ENCODE data around the gene STRBP. TPM values are rescaled to one million over a fixed set of nuclear protein-coding genes. Genes with fewer than 3 reads are reported as not detected.

Gene STRBP
- total and polyA plus RNA-seq, 2 of the 8 experiments (the other 6 are each of a cell fraction or from before 2014, with no cell fraction given), result 29.7 to 105 TPM

DNA sequence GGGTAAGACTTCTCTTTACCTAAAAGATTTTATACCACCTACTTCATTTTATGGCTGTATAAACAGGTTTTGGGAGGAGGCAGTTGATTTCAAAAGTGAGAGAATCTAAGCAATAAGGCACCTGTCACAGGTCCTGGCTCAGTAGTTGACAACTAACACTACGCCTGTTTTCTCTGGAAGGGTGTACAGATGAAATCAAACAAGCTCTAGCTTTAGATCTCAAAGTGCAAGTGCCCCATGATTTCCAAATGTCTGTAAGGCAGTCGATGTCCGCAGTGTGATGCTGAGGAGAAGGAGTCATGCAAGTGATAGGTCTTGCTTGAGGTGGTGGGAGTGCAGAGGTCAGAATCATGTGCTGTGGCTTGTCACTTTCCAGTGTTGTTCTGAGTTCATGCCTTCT lies 168.8 kb downstream of the STRBP start:
- no peak overlapping the region for H2AFZ ChIP-seq (ENCODE audit: low read length)
- H3K79me1 ChIP-seq (ENCODE audit: low read depth, low read length), result no peaks in the 10 kb centered on the region
- DNase-seq (ENCODE audit: low read depth in 1 of 2, low spot score in 2 of 2) (no peak), FAIRE-seq (no peak)
- no peak overlapping the region for H3K4me3 ChIP-seq (ENCODE audit: extremely low read depth in 1 of 4, insufficient read depth in 2 of 4, low read depth in 3 of 4, low read length in 4 of 4)
- H3K36me3 ChIP-seq (ENCODE audit: control insufficient read depth in 2 of 4, insufficient read depth in 4 of 4, low read length in 3 of 4), result peaks cover 8 to 67% (median 30%) of the 10 kb centered on the region in 4 experiments
- H3K4me1 ChIP-seq (replicated peaks in 1 of 4; ENCODE audit: control insufficient read depth in 3 of 4, insufficient read depth in 4 of 4, low read length in 3 of 4), result peaks cover 7 to 22% (median 13%) of the 10 kb centered on the region in 4 experiments
- no peak overlapping the region for H3K23ac ChIP-seq (ENCODE audit: insufficient read length)
- H3K27me3 ChIP-seq (replicated peaks in 1 of 4; ENCODE audit: control insufficient read depth in 3 of 4, extremely low read depth in 1 of 4, insufficient read depth in 3 of 4, low read length in 3 of 4), result no peaks in the 10 kb centered on the region
- H3K27ac ChIP-seq (ENCODE audit: low read depth, low read length), result no peak overlapping the region
- no peak overlapping the region for H3K14ac ChIP-seq (ENCODE audit: insufficient read length)
- no peak overlapping the region; a peak in 1 of 7 replicates for H3K9ac ChIP-seq (replicated peaks in 1 of 4; ENCODE audit: extremely low read depth in 1 of 4, low read depth in 3 of 4, low read length in 3 of 4)
- H2BK12ac ChIP-seq (ENCODE audit: low read depth, low read length), result no peak overlapping the region
- no peak overlapping the region for H2BK5ac ChIP-seq (ENCODE audit: low read depth, low read length)
- no peak overlapping the region for H2BK20ac ChIP-seq (ENCODE audit: low read length)
- H3K79me2 ChIP-seq (ENCODE audit: control insufficient read depth in 1 of 2, insufficient read depth in 2 of 2, low read length in 2 of 2), result no peaks in the 10 kb centered on the region
- H4K8ac ChIP-seq (ENCODE audit: extremely low read depth, insufficient read depth, low read length), result no peak overlapping the region
- H4K20me1 ChIP-seq (replicated peaks in 1 of 2; ENCODE audit: control insufficient read depth in 1 of 2, insufficient read depth in 2 of 2, low read length in 2 of 2), result no peaks in the 10 kb centered on the region
- H2BK15ac ChIP-seq (ENCODE audit: low read length), result no peak overlapping the region
- no peak overlapping the region for H3K56ac ChIP-seq (replicated peaks; ENCODE audit: insufficient read length, low read depth, low read length)
- H3K4ac ChIP-seq (replicated peaks; ENCODE audit: insufficient read length, low read depth, low read length), result no peak overlapping the region
- WGBS, 2 experiments (ENCODE audit: extremely low coverage in 1 of 2, insufficient coverage in 1 of 2, insufficient read length in 1 of 2, insufficient replicate concordance in 2 of 2, low coverage in 1 of 2, low lambda C conversion rate in 2 of 2, missing lambda C conversion rate in 1 of 2), result 97% methylated on average over 3 of the region's 3 CpGs; no CpG with 5 or more reads in 1 of the 2 experiments
- no peak overlapping the region for H3K18ac ChIP-seq (ENCODE audit: extremely low read depth, low read length)
- no peak overlapping the region for H3K4me2 ChIP-seq (ENCODE audit: insufficient read depth in 1 of 2, low read depth in 2 of 2, low read length in 2 of 2)
- no peaks in the 10 kb centered on the region for H3K23me2 ChIP-seq (ENCODE audit: low read depth, low read length)
- H2BK120ac ChIP-seq (replicated peaks; ENCODE audit: low read depth, low read length), result no peak overlapping the region
- no peak overlapping the region for H4K91ac ChIP-seq (replicated peaks; ENCODE audit: insufficient read length, low read length)
- POLR2A ChIA-PET (ENCODE audit: partially characterized antibody), result interaction anchor here (1.2 kb wide), 1 partner anchor 26 kb away, joined by 3 read pairs; no protein-coding TSS in a partner anchor
- H2AK5ac ChIP-seq (ENCODE audit: low read depth, low read length), result no peak overlapping the region
- CTCF ChIA-PET (ENCODE audit: partially characterized antibody), result interaction anchor here (0.9 to 6.0 kb wide), 6 partner anchors 8 to 261 kb away, joined by 3 to 49 read pairs (median 5); no protein-coding TSS in a partner anchor
- H4K5ac ChIP-seq (ENCODE audit: insufficient read length, low read depth, low read length), result no peak overlapping the region
- no peaks in the 10 kb centered on the region for H3K9me3 ChIP-seq (ENCODE audit: insufficient read depth in 2 of 2, low read depth in 1 of 2, low read length in 1 of 2)
- TF ChIP-seq ZNF274 (IDR thresholded peaks at IDR 0.05; ENCODE audit: borderline replicate concordance, extremely low read depth, low read length) (no peak), TAF1 (IDR thresholded peaks at IDR 0.05; ENCODE audit: low read depth, low read length) (no peak), NRF1 (IDR thresholded peaks at IDR 0.05; ENCODE audit: low read depth, low read length) (no peak), TCF12 (IDR thresholded peaks at IDR 0.05; ENCODE audit: low read depth, low read length) (no peak), KDM1A (IDR thresholded peaks at IDR 0.05; ENCODE audit: borderline replicate concordance, low read length) (no peak), GTF2F1 (IDR thresholded peaks at IDR 0.05; ENCODE audit: borderline replicate concordance, low read depth, low read length) (no peak), BACH1 (IDR thresholded peaks at IDR 0.05; ENCODE audit: low read length) (no peak), PHF8 (conservative IDR thresholded peaks at IDR 0.05; ENCODE audit: low read depth, low read length) (no peak), TAF7 (optimal IDR thresholded peaks at IDR 0.05; ENCODE audit: borderline replicate concordance, low read depth, low read length) (no peak), KDM4A (IDR thresholded peaks at IDR 0.05; ENCODE audit: low read depth, low read length, severe bottlenecking) (no peak), FOSL1 (IDR thresholded peaks at IDR 0.05; ENCODE audit: insufficient read depth, low read depth, low read length) (no peak)
- TF ChIP-seq, protein P1, sequence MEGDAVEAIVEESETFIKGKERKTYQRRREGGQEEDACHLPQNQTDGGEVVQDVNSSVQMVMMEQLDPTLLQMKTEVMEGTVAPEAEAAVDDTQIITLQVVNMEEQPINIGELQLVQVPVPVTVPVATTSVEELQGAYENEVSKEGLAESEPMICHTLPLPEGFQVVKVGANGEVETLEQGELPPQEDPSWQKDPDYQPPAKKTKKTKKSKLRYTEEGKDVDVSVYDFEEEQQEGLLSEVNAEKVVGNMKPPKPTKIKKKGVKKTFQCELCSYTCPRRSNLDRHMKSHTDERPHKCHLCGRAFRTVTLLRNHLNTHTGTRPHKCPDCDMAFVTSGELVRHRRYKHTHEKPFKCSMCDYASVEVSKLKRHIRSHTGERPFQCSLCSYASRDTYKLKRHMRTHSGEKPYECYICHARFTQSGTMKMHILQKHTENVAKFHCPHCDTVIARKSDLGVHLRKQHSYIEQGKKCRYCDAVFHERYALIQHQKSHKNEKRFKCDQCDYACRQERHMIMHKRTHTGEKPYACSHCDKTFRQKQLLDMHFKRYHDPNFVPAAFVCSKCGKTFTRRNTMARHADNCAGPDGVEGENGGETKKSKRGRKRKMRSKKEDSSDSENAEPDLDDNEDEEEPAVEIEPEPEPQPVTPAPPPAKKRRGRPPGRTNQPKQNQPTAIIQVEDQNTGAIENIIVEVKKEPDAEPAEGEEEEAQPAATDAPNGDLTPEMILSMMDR (IDR thresholded peaks at IDR 0.05; ENCODE audit: control extremely low read depth in 1 of 3, insufficient read depth in 1 of 3, low read depth in 1 of 3, low read length in 3 of 3), result no peak

All from H1 (cell line).